ENCODE data around the gene SUSD6. TPM values are rescaled to one million over a fixed set of nuclear protein-coding genes. Genes with fewer than 3 reads are reported as not detected.

The SUSD6 gene
- total RNA-seq, 3 donors from 2014 or later (not counting 1 experiment from before 2014, with no cell fraction given), result 119 to 144 (median 140) TPM

GRCh38 chr14:69661194-69661537 is 49.8 kb downstream of the SUSD6 start:
- intact Hi-C loops (cut with micrococcal nuclease), result no loop called here
- Mint-ChIP-seq H3K27me3 (ENCODE audit: low read depth in 2 of 2) (no peaks in the 10 kb centered on the region), H3K4me3 (no peak overlapping the region), H3K4me1 (peaks cover 98 to 100% of the 10 kb centered on the region in 2 donors), H3K36me3 (no peaks in the 10 kb centered on the region), H3K27ac (peak overlapping the region; percentile 83 to 87), H3K9me3 (no peaks in the 10 kb centered on the region)
- H3K9me3 ChIP-seq (ENCODE audit: control insufficient read depth, insufficient read depth, low read length), result no peaks in the 10 kb centered on the region
- no peak overlapping the region for H3K4me3 ChIP-seq (ENCODE audit: low read length)
- peaks cover 23% of the 10 kb centered on the region for H3K36me3 ChIP-seq (ENCODE audit: control insufficient read depth, insufficient read depth, low read length)
- no CpG with 5 or more reads among the region's 1 CpG for WGBS (ENCODE audit: insufficient coverage)
- H3K4me1 ChIP-seq (ENCODE audit: control insufficient read depth, insufficient read depth, low read length), result peaks cover 39% of the 10 kb centered on the region
- no peak overlapping the region for H3K27ac ChIP-seq (ENCODE audit: low read length)
- TF ChIP-seq, protein P1, sequence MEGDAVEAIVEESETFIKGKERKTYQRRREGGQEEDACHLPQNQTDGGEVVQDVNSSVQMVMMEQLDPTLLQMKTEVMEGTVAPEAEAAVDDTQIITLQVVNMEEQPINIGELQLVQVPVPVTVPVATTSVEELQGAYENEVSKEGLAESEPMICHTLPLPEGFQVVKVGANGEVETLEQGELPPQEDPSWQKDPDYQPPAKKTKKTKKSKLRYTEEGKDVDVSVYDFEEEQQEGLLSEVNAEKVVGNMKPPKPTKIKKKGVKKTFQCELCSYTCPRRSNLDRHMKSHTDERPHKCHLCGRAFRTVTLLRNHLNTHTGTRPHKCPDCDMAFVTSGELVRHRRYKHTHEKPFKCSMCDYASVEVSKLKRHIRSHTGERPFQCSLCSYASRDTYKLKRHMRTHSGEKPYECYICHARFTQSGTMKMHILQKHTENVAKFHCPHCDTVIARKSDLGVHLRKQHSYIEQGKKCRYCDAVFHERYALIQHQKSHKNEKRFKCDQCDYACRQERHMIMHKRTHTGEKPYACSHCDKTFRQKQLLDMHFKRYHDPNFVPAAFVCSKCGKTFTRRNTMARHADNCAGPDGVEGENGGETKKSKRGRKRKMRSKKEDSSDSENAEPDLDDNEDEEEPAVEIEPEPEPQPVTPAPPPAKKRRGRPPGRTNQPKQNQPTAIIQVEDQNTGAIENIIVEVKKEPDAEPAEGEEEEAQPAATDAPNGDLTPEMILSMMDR (IDR thresholded peaks at IDR 0.05), result no peak
- H3K27me3 ChIP-seq (ENCODE audit: control insufficient read depth, insufficient read depth, low read length), result no peaks in the 10 kb centered on the region
- DNase-seq (no peak), ATAC-seq (no peak)

- H3K27ac ChIP-seq (ENCODE audit: low read length), result peak overlapping the region; percentile 11
- no peaks in the 10 kb centered on the region for H3K9me3 Mint-ChIP-seq
- intact Hi-C loops (cut with micrococcal nuclease), result no loop called here
- no peaks in the 10 kb centered on the region for H3K9me3 ChIP-seq (ENCODE audit: control insufficient read depth, insufficient read depth, low read length)
- WGBS (ENCODE audit: insufficient coverage), result 97% methylated on average over 1 of the region's 1 CpG
- peaks cover 23% of the 10 kb centered on the region for H3K36me3 ChIP-seq (ENCODE audit: control insufficient read depth, insufficient read depth, low read length)
- H3K27me3 Mint-ChIP-seq (ENCODE audit: low read depth in 2 of 2), result no peaks in the 10 kb centered on the region
- DNase-seq, result no peak
- TF ChIP-seq, protein P1 (IDR thresholded peaks at IDR 0.05), result no peak
- no peak overlapping the region for H3K4me3 Mint-ChIP-seq
- no peak for ATAC-seq
- H3K27me3 ChIP-seq (ENCODE audit: control insufficient read depth, insufficient read depth, low read length), result no peaks in the 10 kb centered on the region
- no peak overlapping the region for H3K4me3 ChIP-seq (ENCODE audit: low read length)
- peaks cover 95 to 97% of the 10 kb centered on the region in 2 donors for H3K4me1 Mint-ChIP-seq
- H3K4me1 ChIP-seq (ENCODE audit: control insufficient read depth, insufficient read depth, low read length), result peaks cover 48% of the 10 kb centered on the region
- H3K27ac Mint-ChIP-seq, result peak overlapping the region; percentile 48 to 87
- H3K36me3 Mint-ChIP-seq, result no peaks in the 10 kb centered on the region
These were observed 51.4 kb downstream of the SUSD6 start for GRCh38 chr14:69662636-69663299.

DNA sequence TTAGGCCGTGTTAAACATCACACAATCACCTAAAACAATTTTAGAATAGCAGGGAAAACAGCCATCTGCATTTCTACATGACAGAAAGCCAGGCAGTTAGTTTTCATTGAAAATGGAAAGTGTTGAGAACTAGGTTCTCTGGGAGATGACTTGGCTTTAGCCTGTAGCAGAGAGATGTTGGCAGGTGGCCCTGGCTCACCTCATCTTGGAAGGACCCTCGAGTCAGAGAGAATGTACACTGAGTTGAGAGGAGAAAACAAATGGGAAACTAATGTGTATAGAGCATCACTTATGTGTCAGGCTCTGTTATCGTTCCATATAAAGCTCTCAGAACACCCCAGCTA is 51.9 kb downstream of the SUSD6 start:
- Histone ChIP-seq H3K27ac (ENCODE audit: low read length) (peak overlapping the region; percentile 11), H3K9me3 (ENCODE audit: control insufficient read depth, insufficient read depth, low read length) (no peaks in the 10 kb centered on the region), H3K4me1 (ENCODE audit: control insufficient read depth, insufficient read depth, low read length) (peaks cover 47% of the 10 kb centered on the region), H3K36me3 (ENCODE audit: control insufficient read depth, insufficient read depth, low read length) (peaks cover 23% of the 10 kb centered on the region), H3K27me3 (ENCODE audit: control insufficient read depth, insufficient read depth, low read length) (no peaks in the 10 kb centered on the region), H3K4me3 (ENCODE audit: low read length) (no peak overlapping the region)
- peak overlapping the region; percentile 48 to 87 for H3K27ac Mint-ChIP-seq
- 91% methylated on average over 3 of the region's 3 CpGs for WGBS (ENCODE audit: insufficient coverage)
- no peak overlapping the region for H3K4me3 Mint-ChIP-seq
- TF ChIP-seq, protein P1 (IDR thresholded peaks at IDR 0.05), result no peak
- no peak for DNase-seq
- H3K36me3 Mint-ChIP-seq, result no peaks in the 10 kb centered on the region
- no peaks in the 10 kb centered on the region for H3K27me3 Mint-ChIP-seq (ENCODE audit: low read depth in 2 of 2)
- no peaks in the 10 kb centered on the region for H3K9me3 Mint-ChIP-seq
- peaks cover 95% of the 10 kb centered on the region in 2 donors for H3K4me1 Mint-ChIP-seq
- ATAC-seq, result no peak
- intact Hi-C loops (cut with micrococcal nuclease), result no loop called here

GRCh38 chr14:69664265-69664664 is 52.9 kb downstream of the SUSD6 start:
- 95% methylated on average over 4 of the region's 4 CpGs for WGBS (ENCODE audit: insufficient coverage)
- Mint-ChIP-seq H3K9me3 (no peaks in the 10 kb centered on the region), H3K4me3 (no peak overlapping the region), H3K4me1 (peaks cover 91 to 93% of the 10 kb centered on the region in 2 donors), H3K27me3 (ENCODE audit: low read depth in 2 of 2) (no peaks in the 10 kb centered on the region), H3K27ac (peak overlapping the region; percentile 48 to 87), H3K36me3 (no peaks in the 10 kb centered on the region)
- Histone ChIP-seq H3K27me3 (ENCODE audit: control insufficient read depth, insufficient read depth, low read length) (no peaks in the 10 kb centered on the region), H3K27ac (ENCODE audit: low read length) (no peak overlapping the region), H3K9me3 (ENCODE audit: control insufficient read depth, insufficient read depth, low read length) (no peaks in the 10 kb centered on the region), H3K36me3 (ENCODE audit: control insufficient read depth, insufficient read depth, low read length) (peaks cover 15% of the 10 kb centered on the region), H3K4me3 (ENCODE audit: low read length) (no peak overlapping the region), H3K4me1 (ENCODE audit: control insufficient read depth, insufficient read depth, low read length) (peaks cover 45% of the 10 kb centered on the region)
- ATAC-seq (no peak), DNase-seq (no peak)
- TF ChIP-seq, protein P1 (IDR thresholded peaks at IDR 0.05), result no peak
- intact Hi-C loops (cut with micrococcal nuclease), result no loop called here
